NCI-H2107 treated with DMSO at 0.1 percent for 48 hours (cell line): ENCODE data around the gene MEGF11.

ENCODE experiments used
- DNase-seq: peaks from one replicate; lab custom pipeline; 2025; ENCODE audit not compliant: unreplicated experiment; lab: John Stamatoyannopoulos, UW

MEGF11 gene

DNA sequence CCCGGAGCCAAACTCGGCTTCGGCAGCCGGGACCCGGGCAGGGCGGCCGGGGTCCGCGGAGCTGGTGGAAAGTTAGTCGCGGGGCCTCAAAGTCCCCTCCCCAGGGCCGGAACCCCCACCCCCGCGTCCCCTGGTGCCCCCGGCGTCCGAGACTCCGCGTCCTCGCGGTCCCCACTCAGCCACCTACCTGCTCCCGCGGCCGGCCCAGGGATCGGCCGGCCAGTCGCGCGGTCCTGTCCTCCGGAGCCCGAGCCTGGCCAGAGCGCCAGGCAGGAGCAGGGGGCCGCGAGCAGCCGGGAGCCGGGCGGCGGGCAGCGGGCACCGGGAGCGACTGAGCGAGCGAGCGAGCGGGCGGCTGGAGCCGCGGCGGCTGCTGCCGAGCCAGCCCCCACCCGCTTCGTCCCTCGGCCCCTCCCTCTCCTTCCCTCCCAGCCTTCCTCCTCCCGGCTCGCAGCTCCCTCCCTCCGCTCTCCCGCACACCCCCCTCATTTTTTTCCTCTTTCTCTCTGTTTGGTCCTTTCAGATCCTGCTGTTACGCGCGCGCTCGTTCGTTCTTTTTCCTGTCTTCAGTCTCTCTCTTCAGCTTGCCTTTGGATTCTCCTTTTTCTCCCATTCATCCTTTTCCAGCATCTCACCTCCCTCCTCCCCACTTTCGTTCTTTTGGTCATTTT is at the start of gene MEGF11:
Gene MEGF11, minus strand, starts transcription at position 333 of the 671 bp plus-strand sequence. CDS start 125,347 bp downstream, outside the sequence.
- no peak for DNase-seq

DNA sequence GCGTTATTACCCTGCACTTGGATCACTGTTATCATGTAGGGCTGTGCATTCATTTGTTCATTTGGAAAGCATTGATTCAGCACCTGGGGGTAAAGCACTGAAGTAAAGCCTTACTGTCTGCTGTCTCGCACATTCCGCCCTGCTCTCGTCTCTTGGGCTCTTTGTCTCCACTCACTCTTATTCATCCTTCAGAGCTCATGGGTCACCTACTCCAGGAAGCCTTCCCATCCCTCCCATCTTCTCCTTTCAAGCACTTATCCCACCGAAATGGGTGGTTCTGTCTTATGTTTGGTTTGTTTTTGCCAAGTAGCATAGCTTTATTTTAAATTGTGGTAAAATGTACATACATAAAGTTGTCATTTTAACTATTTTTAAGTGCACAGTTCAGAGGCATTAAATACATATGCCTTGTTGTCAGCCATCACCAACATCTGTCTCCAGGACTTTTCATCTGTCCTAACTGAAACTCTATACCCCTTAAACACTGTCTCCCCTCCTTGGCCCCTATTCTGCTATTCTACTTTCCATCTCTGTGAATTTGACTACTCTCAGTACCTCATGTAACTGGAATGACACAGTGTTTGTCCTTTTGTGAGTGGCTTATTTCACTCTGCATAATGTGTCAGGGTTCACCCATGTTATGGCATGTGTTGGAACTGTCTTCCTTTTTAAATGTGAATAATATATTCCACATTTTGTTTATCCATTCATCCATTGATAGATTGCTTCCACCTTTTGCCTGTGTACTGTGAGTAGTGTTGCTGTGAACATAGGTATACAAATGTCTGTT is 49.1 kb upstream of the MEGF11 start:
- no peak for DNase-seq

DNA sequence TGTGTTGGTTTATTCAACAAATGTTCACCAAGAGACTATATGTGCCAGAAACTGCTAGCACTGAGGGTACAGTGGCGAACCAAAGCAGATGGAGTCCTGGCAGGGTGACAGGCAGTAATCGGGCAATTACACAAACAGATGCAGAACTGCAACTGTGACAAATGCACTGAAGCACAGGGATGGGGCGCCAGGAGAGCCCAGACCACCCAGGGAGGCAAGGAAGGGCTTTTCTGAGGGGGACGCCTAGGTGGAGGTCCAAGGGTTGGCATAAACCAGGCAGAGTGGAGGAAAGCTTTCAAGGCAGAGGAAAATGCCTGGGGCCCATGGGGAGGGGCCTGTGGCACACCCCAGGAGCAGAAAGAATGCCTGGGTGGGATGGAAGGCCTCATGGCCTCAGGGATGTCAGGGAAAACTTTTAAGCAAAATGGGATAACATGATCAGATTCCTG is 45.3 kb upstream of the MEGF11 start:
- no peak for DNase-seq

DNA sequence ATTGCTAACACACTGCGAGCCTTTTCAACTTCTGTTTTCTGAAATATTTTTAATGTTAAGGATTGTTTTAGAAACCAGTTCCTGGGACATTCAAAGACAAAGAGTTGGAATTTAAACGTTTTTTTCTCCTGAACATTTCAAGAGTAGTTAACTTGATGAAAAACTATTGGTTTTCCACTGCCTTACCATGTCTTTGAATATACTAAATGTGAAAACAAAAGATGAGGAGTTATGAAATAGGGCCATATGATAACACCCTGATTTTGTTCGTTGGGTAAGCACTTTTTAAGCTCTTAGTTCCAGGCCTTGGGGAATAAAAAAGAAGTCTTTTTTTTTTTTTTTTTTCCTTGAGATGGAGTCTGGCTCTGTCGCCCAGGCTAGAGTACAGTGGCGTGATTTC is 42.6 kb upstream of the MEGF11 start:
- DNase-seq = no peak

GRCh38 chr15:66294932-66295235 is 41.3 kb upstream of the MEGF11 start:
- no peak for DNase-seq

DNA sequence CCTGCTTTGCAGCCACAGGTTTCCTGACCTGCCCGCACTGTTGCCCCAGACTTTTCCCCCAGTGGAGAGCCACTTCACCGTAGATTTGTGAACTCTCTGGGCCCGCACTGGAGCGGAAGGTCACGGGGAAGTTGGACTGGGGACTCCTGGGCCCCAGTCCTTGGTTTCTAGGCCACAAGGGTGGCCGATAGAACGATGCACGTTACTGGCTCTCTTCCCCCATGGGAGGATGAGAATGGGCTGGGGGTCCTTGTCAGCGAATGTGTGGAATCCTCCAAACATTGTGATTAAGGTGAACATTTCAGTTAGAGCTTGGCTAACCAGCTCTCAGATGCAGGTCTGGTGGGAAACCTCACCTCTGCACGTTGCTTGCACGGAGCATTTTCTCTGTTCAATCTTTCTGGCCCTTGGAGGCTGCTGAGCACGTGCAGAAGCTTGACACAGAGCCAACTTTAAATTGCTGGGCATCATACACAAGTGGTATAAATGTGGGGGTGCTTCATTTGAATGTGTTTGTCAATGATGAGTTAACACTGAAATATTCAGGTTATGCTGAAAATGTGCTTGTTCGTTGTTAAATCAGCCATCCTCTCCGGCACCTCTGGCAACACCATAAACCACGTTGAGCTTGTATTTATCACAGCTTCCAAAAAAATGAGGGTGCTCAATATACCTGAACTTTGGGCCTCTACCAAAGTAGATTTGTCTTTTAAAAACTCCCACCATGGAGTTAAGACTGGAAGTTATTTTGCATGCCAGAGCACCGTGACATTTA is 40.8 kb upstream of the MEGF11 start:
- DNase-seq = no peak

GRCh38 chr15:66293419-66294156 is 40.0 kb upstream of the MEGF11 start, which contains the start of gene DIS3L:
TSS of gene DIS3L (plus strand) at chr15:66293568. CDS start at chr15:66293597, 29 bp downstream.
- no peak for DNase-seq

DNA sequence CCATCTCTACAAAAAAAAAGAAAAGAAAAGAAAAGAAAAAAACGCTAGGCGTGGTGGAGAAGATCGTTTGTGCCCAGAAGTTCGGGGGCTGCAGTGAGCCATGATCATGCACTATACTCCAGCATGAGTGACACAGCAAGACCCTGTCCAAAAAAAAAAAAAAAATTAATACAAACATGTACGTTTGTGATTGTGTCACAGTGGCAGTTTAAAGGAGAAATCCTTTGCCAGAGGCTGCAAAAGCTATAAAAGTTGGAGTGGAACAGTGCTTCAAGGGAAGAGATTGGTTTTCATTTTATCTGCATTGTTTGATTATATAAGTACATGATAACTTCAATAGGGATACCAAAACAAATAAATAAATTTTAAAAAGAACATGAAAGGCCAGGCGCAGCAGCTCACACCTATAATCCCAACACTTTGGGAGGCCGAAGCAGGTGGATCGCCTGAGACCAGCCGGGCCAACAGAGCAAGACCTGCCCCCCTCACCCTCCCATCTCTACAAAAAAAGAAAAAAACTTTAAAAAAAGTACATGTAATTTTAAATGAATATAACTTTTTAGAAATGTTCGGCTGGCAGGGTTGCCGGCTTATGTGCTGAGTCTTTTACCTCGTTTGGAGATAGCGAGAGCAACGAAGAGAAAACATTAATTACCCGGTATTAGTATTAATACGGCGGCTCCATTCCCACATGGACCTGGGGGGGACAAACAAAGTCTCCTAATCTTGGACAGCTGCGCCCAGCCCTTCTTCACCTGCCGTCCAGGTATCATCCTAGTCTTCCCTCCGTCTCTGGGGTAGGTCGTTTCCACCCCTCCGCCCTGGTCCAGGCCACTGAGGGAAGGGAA is 39.2 kb upstream of the MEGF11 start:
- DNase-seq = no peak

DNA sequence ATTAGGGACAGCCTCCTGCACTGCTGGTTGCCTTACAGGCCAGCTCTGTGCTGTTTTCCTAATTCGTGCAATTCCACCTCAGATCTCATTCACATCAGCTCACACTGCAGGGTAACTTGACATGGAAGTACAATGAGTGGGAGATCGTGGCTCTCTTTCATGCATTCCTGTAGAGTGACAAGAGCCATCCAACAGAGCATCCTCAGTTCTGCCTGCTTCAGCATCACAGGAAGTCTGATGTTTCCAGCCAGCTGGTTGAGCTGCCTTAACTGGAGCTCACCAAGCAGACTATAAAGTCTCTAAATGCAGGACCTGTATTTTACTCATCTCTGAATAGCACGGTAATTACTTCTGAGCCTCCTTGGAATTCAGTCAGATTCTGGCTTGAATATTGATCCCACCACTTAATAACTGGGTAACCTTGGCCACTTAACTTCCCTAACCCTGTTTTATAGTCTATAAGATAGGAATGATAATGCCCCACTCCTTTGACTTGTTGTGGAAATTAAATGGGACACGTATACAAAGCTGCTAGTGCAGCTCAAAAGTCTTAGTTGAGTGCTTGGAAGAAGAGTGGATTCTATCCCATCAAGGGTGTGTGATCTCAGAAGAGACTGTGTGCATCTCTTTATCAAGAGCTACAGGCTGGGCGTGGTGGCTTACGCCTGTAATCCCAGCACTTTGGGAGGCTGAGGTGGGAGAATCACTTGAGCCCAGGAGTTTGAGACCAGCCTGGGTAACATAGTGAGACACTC is 38.4 kb upstream of the MEGF11 start:
- DNase-seq = peak; percentile 14

GRCh38 chr15:66290518-66290917 is 37.0 kb upstream of the MEGF11 start:
- no peak for DNase-seq

DNA sequence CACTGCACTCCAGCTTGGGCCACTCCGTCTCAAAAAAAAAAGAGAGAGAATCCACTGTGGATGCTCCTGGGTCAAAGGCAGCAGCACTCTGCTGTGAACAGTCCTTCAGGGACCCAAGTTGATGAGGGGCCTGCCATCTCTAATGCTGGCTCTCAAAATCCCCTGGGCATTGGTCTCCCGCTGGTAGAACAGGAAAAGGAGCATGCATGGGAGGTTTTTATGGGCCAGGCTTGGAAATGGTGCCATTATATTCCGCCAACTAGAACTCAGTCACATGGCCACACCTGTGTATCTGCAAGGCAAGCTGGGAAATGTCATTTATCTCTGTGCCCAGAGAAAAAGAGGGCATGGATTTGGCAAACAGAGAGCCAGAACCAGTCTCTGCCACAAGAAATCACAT is 36.5 kb upstream of the MEGF11 start:
- DNase-seq = no peak

DNA sequence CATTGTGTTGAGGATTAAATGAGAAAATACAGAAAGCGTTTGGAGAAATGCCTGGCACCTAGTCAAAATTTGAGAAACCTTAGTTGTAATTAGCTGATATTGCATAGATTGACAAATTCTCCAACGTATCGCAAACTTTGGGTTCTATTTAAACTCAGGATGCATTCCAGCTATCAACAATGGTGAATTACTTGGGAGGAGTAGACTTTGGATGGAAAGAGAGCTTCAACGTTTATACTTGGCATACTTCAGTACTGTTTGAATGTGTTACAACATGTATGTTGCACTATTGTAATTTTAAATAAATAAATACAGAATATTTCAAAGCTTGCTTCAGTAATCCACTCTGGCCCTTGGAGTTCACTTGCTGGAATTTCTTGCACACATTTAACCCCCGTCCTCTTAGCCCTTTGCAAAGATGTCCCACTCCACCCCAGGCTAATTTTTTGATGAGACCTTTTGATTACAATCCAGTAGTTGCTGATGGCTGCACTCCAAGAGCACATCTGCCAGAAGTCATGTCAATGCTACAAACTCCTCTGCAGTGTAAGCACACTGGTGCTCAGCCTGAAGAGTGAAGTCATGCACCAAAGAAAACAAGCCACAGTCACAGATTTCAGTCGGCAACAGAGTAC is 35.1 kb upstream of the MEGF11 start:
- no peak for DNase-seq

- no peak for DNase-seq
These were observed 34.5 kb upstream of the MEGF11 start for GRCh38 chr15:66288093-66288492.

DNA sequence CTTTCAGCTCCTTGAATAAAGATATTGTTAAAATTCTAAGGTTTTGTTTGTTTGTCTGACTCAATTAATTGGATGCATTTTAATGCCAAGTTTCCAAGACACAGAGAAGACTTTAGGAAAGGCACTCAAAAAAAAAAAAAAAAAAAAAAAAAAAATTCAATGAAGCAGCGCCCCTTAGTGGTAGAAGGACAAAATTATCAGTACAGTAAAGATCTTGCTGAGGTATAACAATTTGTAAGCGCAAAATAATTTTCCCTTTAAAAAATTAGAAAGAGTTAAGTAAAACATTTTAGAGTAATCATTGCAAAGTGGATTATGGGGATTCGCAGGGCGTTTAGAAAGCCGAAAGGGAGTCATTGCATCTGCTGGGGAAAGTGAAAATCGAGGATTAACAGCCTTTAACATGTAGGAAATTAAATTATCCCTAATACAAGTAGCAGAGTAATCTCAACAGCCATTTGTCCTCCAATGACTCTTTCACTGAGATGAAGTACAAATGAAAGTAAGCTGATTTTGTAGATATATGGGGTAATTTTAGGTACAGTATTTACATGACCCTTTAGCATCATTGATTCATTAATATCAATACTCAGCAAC is 34.0 kb upstream of the MEGF11 start:
- DNase-seq = peak; percentile 44

DNA sequence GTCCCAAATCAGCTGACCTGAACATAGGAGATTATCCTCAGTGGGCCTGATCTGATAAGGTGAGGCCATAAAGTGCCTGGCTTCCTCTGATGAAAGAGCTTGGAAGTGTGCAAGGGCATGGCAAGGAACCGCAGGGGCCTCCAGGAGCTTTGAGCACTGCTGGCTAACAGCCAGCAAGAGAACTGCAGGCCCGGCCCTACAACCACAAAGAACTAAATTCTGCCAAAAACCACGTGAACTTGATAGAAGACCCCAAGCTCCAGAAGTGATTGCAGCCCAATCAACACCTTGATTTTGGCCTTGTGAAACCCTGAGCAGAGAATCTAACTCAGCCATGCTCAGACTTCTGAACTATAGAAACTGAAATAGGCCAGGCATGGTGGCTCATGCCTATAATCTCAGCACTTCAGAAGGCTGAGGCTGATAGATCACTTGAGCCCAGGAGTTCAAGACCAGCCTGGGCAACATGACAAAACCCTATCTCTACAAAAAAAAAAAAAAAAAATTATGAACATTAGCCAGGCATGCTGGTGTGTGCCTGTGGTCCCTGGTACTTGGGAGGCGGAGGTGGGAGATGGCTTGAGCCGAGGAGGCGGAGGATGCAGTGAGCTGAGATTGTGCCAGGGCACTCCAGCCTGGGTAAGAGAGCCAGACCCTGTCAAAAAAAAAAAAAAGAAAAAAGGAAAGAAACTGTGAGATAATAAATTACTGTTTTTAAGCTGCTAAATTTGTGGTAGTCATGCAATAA is 32.2 kb upstream of the MEGF11 start:
- DNase-seq = no peak

DNA sequence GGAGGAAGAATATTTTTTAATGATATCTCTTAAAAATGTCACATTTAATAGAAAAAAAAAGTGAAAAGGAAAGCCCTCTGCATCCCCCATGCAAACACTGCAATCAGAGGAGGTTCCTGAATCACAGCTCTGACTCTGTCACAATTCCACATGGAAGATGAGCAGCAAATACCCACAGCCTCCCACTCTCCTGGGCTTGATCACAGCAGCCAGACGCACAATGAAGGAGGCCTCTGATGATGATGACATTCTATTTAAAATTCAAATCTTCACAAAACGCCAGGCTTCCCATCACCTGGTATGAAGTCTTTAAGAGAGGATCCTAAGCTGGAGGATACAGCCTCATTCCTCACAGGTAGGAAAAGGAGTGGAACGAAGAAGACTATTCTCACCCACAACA is 30.7 kb upstream of the MEGF11 start:
- DNase-seq = no peak

DNA sequence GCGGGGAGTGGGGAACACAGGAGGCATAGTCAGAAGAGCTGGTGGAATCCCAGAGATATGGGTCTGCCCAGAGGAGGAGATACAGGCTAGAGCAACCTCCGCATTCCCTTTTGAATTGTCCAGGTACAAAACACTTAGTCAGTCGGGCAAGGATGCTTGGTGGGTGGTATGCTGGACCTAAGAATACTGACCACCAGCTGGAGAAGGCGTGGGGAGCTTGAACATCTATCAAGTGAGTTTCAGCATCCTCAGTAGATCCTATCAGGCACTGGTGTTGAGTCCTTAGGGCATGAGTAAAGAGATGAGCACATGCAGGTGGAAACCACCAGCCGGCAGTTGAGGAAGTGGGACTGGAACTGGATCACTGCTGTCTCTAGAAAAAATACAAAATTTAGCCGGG is 25.1 kb upstream of the MEGF11 start:
- no peak for DNase-seq

DNA sequence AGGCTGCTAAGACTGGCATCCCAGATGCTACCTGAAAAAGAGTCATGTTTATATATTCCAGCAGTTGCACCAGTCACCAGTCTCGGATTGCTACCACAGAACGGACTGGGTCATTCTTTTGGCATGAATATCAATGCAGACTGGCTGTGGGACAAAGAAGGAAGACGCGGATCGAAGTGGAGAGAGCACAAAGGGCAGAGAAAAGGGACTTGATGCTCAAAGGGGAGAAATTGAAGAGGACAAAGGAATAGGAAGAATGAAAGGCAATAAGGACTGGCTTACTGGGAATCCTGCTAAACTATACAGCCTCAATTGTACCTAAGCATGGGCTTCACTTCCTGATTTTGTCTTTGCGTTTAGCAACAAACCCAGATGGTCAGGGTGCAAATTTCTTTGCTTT is 24.5 kb upstream of the MEGF11 start:
- DNase-seq = no peak
